ENCODE data around the gene SCARB1.

The SCARB1 gene

GRCh38 chr12:124778411-124778810 lies 85.3 kb downstream of the SCARB1 start:
- FAIRE-seq = no peak
- DNase-seq (ENCODE audit: low spot score) = no peak

- no peak for FAIRE-seq
- no peak for DNase-seq (ENCODE audit: low spot score)
These were observed 86.0 kb downstream of the SCARB1 start for GRCh38 chr12:124777399-124778372.

GRCh38 chr12:124776125-124776513 lies 87.5 kb downstream of the SCARB1 start:
- DNase-seq (ENCODE audit: low spot score) (no peak), FAIRE-seq (no peak)

- DNase-seq (ENCODE audit: low spot score) (peak; percentile 49), FAIRE-seq (no peak)
These were observed 89.0 kb downstream of the SCARB1 start for GRCh38 chr12:124774462-124775167.

- DNase-seq (ENCODE audit: low spot score) (no peak), FAIRE-seq (no peak)
These were observed 89.6 kb downstream of the SCARB1 start for GRCh38 chr12:124774054-124774461.

- FAIRE-seq (no peak), DNase-seq (ENCODE audit: low spot score) (no peak)
These were observed 91.1 kb downstream of the SCARB1 start for GRCh38 chr12:124772289-124773170.

- peak; percentile 82 for DNase-seq (ENCODE audit: low spot score)
- no peak for FAIRE-seq
These were observed 92.0 kb downstream of the SCARB1 start for GRCh38 chr12:124771462-124772288.

GRCh38 chr12:124770728-124771127 lies 92.9 kb downstream of the SCARB1 start:
- FAIRE-seq (no peak), DNase-seq (ENCODE audit: low spot score) (no peak)

- FAIRE-seq (no peak), DNase-seq (ENCODE audit: low spot score) (no peak)
These were observed 93.7 kb downstream of the SCARB1 start for GRCh38 chr12:124769881-124770512.

- FAIRE-seq = no peak
- no peak for DNase-seq (ENCODE audit: low spot score)
These were observed 94.5 kb downstream of the SCARB1 start for GRCh38 chr12:124769163-124769530.

- DNase-seq (ENCODE audit: low spot score) (no peak), FAIRE-seq (no peak)
These were observed 95.1 kb downstream of the SCARB1 start for GRCh38 chr12:124768452-124769162.

GRCh38 chr12:124767066-124767821 lies 96.4 kb downstream of the SCARB1 start:
- DNase-seq (ENCODE audit: low spot score) (peak; percentile 83), FAIRE-seq (no peak)

- DNase-seq (ENCODE audit: low spot score) = no peak
- FAIRE-seq = no peak
These were observed 97.0 kb downstream of the SCARB1 start for GRCh38 chr12:124766727-124767065.

- no peak for DNase-seq (ENCODE audit: low spot score)
- no peak for FAIRE-seq
These were observed 97.8 kb downstream of the SCARB1 start for GRCh38 chr12:124765581-124766489.

GRCh38 chr12:124764870-124765580 lies 98.6 kb downstream of the SCARB1 start:
- DNase-seq (ENCODE audit: low spot score) = no peak

GRCh38 chr12:124764451-124764850 lies 99.2 kb downstream of the SCARB1 start:
- no peak for FAIRE-seq
- no peak for DNase-seq (ENCODE audit: low spot score)

More at GRCh38 chr12:124764870-124765580, 98.6 kb downstream of the SCARB1 start:
- no peak for FAIRE-seq

GRCh38 chr12:124763594-124763979 lies 100.1 kb downstream of the SCARB1 start:
- DNase-seq (ENCODE audit: low spot score) (no peak), FAIRE-seq (no peak)

Measured in urothelium cell line (cell line).